ENCODE measurements around the gene LAMTOR3.

DNA sequence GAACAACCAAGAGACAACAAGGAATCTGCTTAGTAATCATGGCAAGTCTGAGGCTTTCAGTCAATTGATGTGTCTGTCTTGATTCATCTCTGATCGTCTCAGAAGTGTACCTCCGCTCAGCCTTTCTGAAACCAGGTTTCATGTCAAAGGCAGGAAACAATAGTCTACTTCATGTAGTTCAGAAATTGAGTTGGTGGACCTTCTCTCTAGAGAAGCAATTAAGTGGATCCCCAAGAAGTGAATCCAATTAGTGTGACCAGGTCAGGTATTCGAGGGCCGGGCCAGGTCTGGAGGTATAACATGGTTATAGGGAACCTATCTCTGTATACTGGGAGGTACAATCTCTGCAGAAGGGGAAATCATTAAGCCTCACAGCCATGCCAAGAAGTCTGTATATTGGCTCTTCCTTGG, 45.6 kb downstream of the LAMTOR3 start:
- TF ChIP-seq HDGF (IDR thresholded peaks at IDR 0.05) (no peak), ATF1 (CRISPR knock-in tag; IDR thresholded peaks at IDR 0.05) (no peak), ATF1 (tag; IDR thresholded peaks at IDR 0.05) (no peak), EGR1 (conservative IDR thresholded peaks at IDR 0.05) (no peak), BHLHE40 (IDR thresholded peaks at IDR 0.05; ENCODE audit: low read length) (no peak), JUN (IDR thresholded peaks at IDR 0.05; ENCODE audit: borderline replicate concordance, low read depth, low read length) (no peak), JUN (CRISPR knock-in tag; IDR thresholded peaks at IDR 0.05; ENCODE audit: borderline replicate concordance) (no peak), ARNT (IDR thresholded peaks at IDR 0.05) (no peak), SREBF2 (CRISPR knock-in tag; IDR thresholded peaks at IDR 0.05) (no peak), ZC3H8 (IDR thresholded peaks at IDR 0.05) (no peak), EP300 (IDR thresholded peaks at IDR 0.05; ENCODE audit: low read length) (no peak), TARDBP (IDR thresholded peaks at IDR 0.05) (no peak)
- TF ChIP-seq, protein P1, sequence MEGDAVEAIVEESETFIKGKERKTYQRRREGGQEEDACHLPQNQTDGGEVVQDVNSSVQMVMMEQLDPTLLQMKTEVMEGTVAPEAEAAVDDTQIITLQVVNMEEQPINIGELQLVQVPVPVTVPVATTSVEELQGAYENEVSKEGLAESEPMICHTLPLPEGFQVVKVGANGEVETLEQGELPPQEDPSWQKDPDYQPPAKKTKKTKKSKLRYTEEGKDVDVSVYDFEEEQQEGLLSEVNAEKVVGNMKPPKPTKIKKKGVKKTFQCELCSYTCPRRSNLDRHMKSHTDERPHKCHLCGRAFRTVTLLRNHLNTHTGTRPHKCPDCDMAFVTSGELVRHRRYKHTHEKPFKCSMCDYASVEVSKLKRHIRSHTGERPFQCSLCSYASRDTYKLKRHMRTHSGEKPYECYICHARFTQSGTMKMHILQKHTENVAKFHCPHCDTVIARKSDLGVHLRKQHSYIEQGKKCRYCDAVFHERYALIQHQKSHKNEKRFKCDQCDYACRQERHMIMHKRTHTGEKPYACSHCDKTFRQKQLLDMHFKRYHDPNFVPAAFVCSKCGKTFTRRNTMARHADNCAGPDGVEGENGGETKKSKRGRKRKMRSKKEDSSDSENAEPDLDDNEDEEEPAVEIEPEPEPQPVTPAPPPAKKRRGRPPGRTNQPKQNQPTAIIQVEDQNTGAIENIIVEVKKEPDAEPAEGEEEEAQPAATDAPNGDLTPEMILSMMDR (IDR thresholded peaks at IDR 0.05 in 2 of 3, conservative IDR thresholded peaks at IDR 0.05 in 1 of 3; ENCODE audit: insufficient read depth in 2 of 3, low read depth in 1 of 3, low read length in 3 of 3): no peak
- TF ChIP-seq, protein P2, sequence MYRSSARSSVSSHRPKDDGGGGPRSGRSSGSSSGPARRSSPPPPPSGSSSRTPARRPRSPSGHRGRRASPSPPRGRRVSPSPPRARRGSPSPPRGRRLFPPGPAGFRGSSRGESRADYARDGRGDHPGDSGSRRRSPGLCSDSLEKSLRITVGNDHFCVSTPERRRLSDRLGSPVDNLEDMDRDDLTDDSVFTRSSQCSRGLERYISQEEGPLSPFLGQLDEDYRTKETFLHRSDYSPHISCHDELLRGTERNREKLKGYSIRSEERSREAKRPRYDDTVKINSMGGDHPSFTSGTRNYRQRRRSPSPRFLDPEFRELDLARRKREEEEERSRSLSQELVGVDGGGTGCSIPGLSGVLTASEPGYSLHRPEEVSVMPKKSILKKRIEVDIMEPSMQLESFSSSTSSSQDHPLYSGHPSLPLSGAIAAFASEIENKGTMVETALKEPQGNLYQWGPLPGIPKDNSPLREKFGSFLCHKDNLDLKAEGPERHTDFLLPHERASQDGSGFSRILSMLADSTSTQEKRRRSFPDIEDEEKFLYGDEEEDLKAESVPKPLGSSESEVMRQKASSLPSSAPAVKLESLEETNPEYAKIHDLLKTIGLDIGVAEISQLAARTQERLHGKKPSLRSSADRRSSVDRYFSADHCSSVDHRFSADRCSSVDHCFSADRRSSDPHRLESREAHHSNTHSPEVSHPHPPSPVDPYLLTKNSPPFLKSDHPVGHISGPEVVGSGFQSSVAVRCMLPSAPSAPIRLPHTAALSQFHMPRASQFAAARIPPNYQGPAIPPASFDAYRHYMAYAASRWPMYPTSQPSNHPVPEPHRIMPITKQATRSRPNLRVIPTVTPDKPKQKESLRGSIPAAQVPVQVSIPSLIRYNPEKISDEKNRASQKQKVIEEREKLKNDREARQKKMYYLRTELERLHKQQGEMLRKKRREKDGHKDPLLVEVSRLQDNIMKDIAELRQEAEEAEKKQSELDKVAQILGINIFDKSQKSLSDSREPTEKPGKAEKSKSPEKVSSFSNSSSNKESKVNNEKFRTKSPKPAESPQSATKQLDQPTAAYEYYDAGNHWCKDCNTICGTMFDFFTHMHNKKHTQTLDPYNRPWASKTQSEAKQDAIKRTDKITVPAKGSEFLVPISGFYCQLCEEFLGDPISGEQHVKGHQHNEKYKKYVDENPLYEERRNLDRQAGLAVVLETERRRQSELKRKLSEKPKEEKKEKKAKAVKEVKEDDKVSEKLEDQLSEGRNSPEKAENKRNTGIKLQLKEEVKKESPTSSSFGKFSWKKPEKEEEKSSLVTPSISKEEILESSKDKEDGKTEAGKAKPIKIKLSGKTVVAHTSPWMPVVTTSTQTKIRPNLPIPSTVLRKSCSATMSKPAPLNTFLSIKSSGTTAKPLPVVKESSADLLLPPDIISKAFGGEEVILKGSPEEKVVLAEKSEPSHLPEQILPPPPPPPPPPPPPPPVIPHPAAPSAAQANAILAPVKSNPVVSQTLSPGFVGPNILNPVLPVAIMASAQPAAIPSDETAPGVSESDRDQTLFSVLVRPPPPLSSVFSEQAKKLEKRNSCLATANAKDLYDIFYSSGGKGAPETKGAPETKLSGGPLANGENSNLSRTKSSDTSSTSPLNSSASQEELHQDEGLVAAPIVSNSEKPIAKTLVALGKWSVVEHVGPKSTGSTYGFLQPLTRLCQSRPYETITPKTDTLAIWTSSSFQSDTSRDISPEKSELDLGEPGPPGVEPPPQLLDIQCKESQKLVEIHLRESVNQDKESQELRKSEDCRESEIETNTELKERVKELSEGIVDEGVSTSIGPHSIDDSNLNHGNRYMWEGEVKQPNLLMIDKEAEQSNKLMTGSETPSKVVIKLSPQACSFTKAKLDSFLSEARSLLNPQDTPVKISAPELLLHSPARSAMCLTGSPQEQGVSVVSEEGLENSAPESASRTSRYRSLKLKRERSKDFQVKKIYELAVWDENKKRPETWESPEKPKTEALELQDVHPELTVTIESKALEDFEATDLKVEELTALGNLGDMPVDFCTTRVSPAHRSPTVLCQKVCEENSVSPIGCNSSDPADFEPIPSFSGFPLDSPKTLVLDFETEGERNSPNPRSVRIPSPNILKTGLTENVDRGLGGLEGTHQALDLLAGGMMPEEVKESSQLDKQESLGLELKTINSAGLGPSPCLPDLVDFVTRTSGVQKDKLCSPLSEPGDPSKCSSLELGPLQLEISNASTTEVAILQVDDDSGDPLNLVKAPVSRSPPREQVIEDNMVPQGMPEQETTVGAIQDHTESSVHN (IDR thresholded peaks at IDR 0.05; ENCODE audit: borderline replicate concordance in 1 of 2, low read depth in 1 of 2): no peak
